ENCODE results near the gene PLAU.

- TF ChIP-seq EZH2 (IDR thresholded peaks at IDR 0.05; ENCODE audit: borderline replicate concordance, low read depth, low read length, poor library complexity, severe bottlenecking) (no peak), CTCF (conservative IDR thresholded peaks at IDR 0.05; ENCODE audit: low read depth, low read length) (no peak)
Measured at GRCh38 chr10:73967022-73967429, 56.1 kb downstream of the PLAU start.

All from A673 (cell line).